ENCODE data around the gene FBXO30. TPM values are rescaled to one million over a fixed set of nuclear protein-coding genes. Genes with fewer than 3 reads are reported as not detected.

Gene FBXO30
- total RNA-seq (2012; rRNA removed): 9.4 and 11.2 TPM in 2 replicates

DNA sequence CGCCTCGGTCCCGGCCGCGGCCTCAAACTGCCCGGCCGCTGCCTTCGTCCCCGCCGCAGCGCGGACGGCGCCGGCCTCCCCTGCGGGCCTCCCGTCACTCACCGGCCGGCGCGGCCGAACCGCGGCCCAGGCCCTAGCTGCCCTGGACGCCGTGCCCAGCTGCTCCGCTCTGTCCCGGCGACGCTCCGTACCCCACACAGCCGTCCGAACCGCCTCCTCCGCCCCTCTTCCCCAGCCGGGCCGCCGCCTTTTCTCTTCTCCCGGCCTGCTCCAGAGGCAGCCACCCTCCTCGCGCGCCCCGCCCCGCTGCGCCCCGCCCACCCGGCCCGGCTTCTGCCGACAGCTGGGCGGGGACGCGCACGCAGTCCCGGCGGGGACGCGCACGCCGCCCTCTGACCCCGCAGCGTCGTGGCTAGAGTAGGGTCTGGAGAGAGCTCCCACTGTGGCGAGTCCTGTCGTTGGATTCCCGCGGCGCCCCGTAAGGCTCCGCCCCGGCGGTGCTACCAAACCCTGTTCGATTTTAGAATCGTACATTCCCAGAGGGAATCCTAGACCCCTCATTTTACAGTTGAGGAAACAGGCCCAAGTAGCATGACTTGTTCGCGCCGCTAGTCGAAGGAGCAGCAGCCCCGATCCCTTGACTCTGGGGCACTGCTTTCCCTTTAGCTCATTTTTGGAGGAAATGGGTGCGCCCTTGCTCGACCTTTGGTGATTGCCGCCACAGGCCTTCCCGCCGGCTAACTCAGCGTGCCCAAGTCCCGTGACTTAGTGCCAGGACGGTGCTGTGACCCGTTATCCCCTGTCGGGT is at the start of gene FBXO30:
Gene FBXO30, minus strand, starts transcription at position 295 of the 808 bp plus-strand sequence. CDS start 8,390 bp downstream, outside the sequence.
- no peaks in the 10 kb centered on the region for H3K27me3 ChIP-seq (ENCODE audit: control insufficient read depth, insufficient read depth, low read length)
- peak within 1 kb of the TSS; percentile 94 for H3K4me2 ChIP-seq (ENCODE audit: low read length)
- H3K36me3 ChIP-seq (ENCODE audit: insufficient read depth, low read length): no peaks in the 10 kb centered on the region
- peak within 1 kb of the TSS; percentile 81 for H3K4me3 ChIP-seq (ENCODE audit: low read length)
- peak within 1 kb of the TSS; percentile 92 for H3K9ac ChIP-seq (ENCODE audit: low read depth, low read length)
- H3K4me1 ChIP-seq (ENCODE audit: control insufficient read depth, insufficient read depth, low read length): peaks cover 35% of the 10 kb centered on the region
- no peaks in the 10 kb centered on the region for H3K9me3 ChIP-seq (replicated peaks; ENCODE audit: low read length)

GRCh38 chr6:145863988-145864616 is 49.5 kb upstream of the FBXO30 start:
- Histone ChIP-seq H3K4me2 (ENCODE audit: low read length) (no peak overlapping the region), H3K9me3 (replicated peaks; ENCODE audit: low read length) (no peaks in the 10 kb centered on the region), H3K4me3 (ENCODE audit: low read length) (no peak overlapping the region), H3K9ac (ENCODE audit: low read depth, low read length) (no peak overlapping the region), H3K36me3 (ENCODE audit: insufficient read depth, low read length) (no peaks in the 10 kb centered on the region), H3K4me1 (ENCODE audit: control insufficient read depth, insufficient read depth, low read length) (no peaks in the 10 kb centered on the region), H3K27me3 (ENCODE audit: control insufficient read depth, insufficient read depth, low read length) (no peaks in the 10 kb centered on the region)

DNA sequence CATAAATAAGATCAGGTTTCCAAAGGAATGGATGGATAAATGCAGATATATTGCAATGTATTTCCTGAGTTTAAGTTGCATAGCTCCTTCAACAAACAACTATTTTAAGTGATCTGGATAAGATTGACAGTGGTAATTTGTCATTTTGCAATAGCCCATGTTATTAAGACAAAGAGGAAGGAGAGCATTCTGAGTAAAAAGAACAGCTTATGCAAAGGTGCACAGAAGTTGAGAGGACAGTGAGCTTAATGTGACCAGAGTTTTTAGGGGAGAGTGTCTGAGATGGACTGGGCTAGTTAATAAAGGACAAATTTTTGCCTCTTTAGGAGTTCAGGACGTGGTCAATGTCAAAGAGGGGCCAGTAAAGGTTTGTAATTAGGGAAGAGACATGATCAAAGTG is 48.8 kb upstream of the FBXO30 start:
- H3K9me3 ChIP-seq (replicated peaks; ENCODE audit: low read length): no peaks in the 10 kb centered on the region
- no peaks in the 10 kb centered on the region for H3K27me3 ChIP-seq (ENCODE audit: control insufficient read depth, insufficient read depth, low read length)
- H3K4me2 ChIP-seq (ENCODE audit: low read length): no peak overlapping the region
- H3K9ac ChIP-seq (ENCODE audit: low read depth, low read length): no peak overlapping the region
- no peaks in the 10 kb centered on the region for H3K36me3 ChIP-seq (ENCODE audit: insufficient read depth, low read length)
- H3K4me1 ChIP-seq (ENCODE audit: control insufficient read depth, insufficient read depth, low read length): no peaks in the 10 kb centered on the region
- H3K4me3 ChIP-seq (ENCODE audit: low read length): no peak overlapping the region

DNA sequence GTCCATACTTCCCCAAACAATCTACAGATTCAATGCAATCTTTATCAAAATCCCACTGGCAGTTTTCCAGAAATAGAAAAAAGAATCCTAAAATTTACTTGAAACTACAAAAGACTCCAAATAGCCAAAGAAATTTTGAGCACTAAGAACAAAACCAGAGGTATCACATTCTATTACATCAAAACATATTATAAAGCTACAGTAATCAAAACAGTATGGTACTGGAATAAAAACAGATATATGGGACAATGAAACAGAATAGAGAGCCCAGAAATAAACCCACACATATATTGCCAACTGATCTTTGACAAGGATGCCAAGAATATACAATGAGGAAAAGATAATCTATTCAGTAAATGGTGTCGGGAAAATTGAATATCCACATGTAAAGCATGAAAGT is 46.0 kb upstream of the FBXO30 start:
- H3K4me3 ChIP-seq (ENCODE audit: low read length): no peak overlapping the region
- H3K36me3 ChIP-seq (ENCODE audit: insufficient read depth, low read length): no peaks in the 10 kb centered on the region
- no peaks in the 10 kb centered on the region for H3K27me3 ChIP-seq (ENCODE audit: control insufficient read depth, insufficient read depth, low read length)
- H3K4me2 ChIP-seq (ENCODE audit: low read length): no peak overlapping the region
- no peaks in the 10 kb centered on the region for H3K9me3 ChIP-seq (replicated peaks; ENCODE audit: low read length)
- H3K9ac ChIP-seq (ENCODE audit: low read depth, low read length): no peak overlapping the region
- H3K4me1 ChIP-seq (ENCODE audit: control insufficient read depth, insufficient read depth, low read length): no peaks in the 10 kb centered on the region

GRCh38 chr6:145850671-145851070 is 36.1 kb upstream of the FBXO30 start:
- Histone ChIP-seq H3K4me1 (ENCODE audit: control insufficient read depth, insufficient read depth, low read length) (peaks cover 10% of the 10 kb centered on the region), H3K9ac (ENCODE audit: low read depth, low read length) (no peak overlapping the region), H3K4me3 (ENCODE audit: low read length) (no peak overlapping the region), H3K9me3 (replicated peaks; ENCODE audit: low read length) (no peaks in the 10 kb centered on the region), H3K27me3 (ENCODE audit: control insufficient read depth, insufficient read depth, low read length) (no peaks in the 10 kb centered on the region), H3K36me3 (ENCODE audit: insufficient read depth, low read length) (no peaks in the 10 kb centered on the region), H3K4me2 (ENCODE audit: low read length) (no peak overlapping the region)

GRCh38 chr6:145848541-145848940 is 33.9 kb upstream of the FBXO30 start:
- Histone ChIP-seq H3K9ac (ENCODE audit: low read depth, low read length) (no peak overlapping the region), H3K4me1 (ENCODE audit: control insufficient read depth, insufficient read depth, low read length) (peaks cover 16% of the 10 kb centered on the region), H3K27me3 (ENCODE audit: control insufficient read depth, insufficient read depth, low read length) (no peaks in the 10 kb centered on the region), H3K36me3 (ENCODE audit: insufficient read depth, low read length) (no peaks in the 10 kb centered on the region), H3K4me2 (ENCODE audit: low read length) (no peak overlapping the region), H3K9me3 (replicated peaks; ENCODE audit: low read length) (no peaks in the 10 kb centered on the region), H3K4me3 (ENCODE audit: low read length) (no peak overlapping the region)

DNA sequence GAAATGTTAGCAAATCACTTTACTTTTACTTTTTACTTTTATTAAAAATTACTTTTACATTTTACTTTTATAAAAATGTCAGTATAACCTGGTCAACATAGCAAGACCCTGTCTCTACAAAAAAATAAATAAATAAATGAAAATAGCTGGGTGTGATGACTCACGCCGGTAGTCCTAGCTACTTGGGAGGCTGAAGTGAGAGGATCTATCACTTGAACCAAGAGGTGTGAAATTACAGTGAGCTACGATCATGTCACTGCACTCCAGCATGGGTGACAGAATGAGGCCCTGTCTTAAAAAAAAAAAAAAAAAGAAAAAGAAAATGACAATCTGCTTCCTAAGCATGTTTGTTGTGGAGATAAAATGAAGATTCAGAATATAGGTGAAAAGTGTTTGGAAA is 31.0 kb upstream of the FBXO30 start:
- H3K9ac ChIP-seq (ENCODE audit: low read depth, low read length): no peak overlapping the region
- no peaks in the 10 kb centered on the region for H3K36me3 ChIP-seq (ENCODE audit: insufficient read depth, low read length)
- no peaks in the 10 kb centered on the region for H3K27me3 ChIP-seq (ENCODE audit: control insufficient read depth, insufficient read depth, low read length)
- no peaks in the 10 kb centered on the region for H3K9me3 ChIP-seq (replicated peaks; ENCODE audit: low read length)
- H3K4me2 ChIP-seq (ENCODE audit: low read length): no peak overlapping the region
- H3K4me3 ChIP-seq (ENCODE audit: low read length): no peak overlapping the region
- peaks cover 13% of the 10 kb centered on the region for H3K4me1 ChIP-seq (ENCODE audit: control insufficient read depth, insufficient read depth, low read length)

- Histone ChIP-seq H3K4me2 (ENCODE audit: low read length) (no peak overlapping the region), H3K36me3 (ENCODE audit: insufficient read depth, low read length) (no peaks in the 10 kb centered on the region), H3K4me1 (ENCODE audit: control insufficient read depth, insufficient read depth, low read length) (peaks cover 7% of the 10 kb centered on the region), H3K27me3 (ENCODE audit: control insufficient read depth, insufficient read depth, low read length) (no peaks in the 10 kb centered on the region), H3K9ac (ENCODE audit: low read depth, low read length) (no peak overlapping the region), H3K4me3 (ENCODE audit: low read length) (no peak overlapping the region), H3K9me3 (replicated peaks; ENCODE audit: low read length) (no peaks in the 10 kb centered on the region)
These were observed 30.4 kb upstream of the FBXO30 start for GRCh38 chr6:145844933-145845540.

- no peaks in the 10 kb centered on the region for H3K36me3 ChIP-seq (ENCODE audit: insufficient read depth, low read length)
- H3K4me3 ChIP-seq (ENCODE audit: low read length): no peak overlapping the region
- H3K4me2 ChIP-seq (ENCODE audit: low read length): no peak overlapping the region
- H3K9me3 ChIP-seq (replicated peaks; ENCODE audit: low read length): no peaks in the 10 kb centered on the region
- no peaks in the 10 kb centered on the region for H3K27me3 ChIP-seq (ENCODE audit: control insufficient read depth, insufficient read depth, low read length)
- H3K4me1 ChIP-seq (ENCODE audit: control insufficient read depth, insufficient read depth, low read length): peaks cover 5% of the 10 kb centered on the region
- H3K9ac ChIP-seq (ENCODE audit: low read depth, low read length): no peak overlapping the region
These were observed 28.3 kb upstream of the FBXO30 start for GRCh38 chr6:145842693-145843546.

DNA sequence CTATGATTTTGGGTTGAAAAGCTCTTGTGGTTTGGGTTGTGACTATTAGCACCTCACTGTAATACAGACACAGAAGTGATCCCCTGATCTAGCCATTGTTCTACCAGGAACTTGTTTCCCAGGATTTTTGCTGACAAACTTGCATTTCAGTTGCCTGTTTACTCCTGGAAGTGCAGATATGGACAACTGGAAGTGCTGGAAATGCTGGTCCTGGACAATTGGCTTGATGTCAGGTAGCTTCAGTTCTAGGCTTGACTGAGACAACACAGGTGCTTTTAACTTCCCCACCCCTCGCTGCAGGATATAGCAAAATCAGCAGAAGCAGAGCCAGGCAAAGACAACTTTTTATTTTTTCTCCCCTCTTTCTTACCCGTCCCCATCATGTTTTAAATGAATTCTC is 27.1 kb upstream of the FBXO30 start:
- no peak overlapping the region for H3K4me2 ChIP-seq (ENCODE audit: low read length)
- no peak overlapping the region for H3K9ac ChIP-seq (ENCODE audit: low read depth, low read length)
- no peaks in the 10 kb centered on the region for H3K36me3 ChIP-seq (ENCODE audit: insufficient read depth, low read length)

DNA sequence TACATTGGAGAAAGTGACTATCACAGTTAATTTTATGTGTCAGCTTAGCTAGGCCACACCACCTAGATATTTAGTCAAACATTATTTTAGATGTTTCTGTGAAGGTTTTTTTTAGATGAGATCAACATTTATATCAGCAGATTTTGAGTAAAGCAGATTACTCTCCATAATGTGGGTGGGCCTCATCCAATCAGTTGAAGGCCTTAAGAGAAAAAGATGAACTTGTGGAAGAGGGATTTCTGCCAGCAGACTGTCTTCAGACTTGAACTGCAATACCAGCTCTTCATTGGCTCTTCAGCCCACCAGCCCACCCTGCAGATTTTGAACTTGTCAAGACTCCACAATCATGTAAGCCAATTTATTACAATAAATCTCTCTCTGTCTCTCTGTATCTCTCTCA is 25.1 kb upstream of the FBXO30 start:
- Histone ChIP-seq H3K4me3 (ENCODE audit: low read length) (no peak overlapping the region), H3K36me3 (ENCODE audit: insufficient read depth, low read length) (no peaks in the 10 kb centered on the region), H3K4me2 (ENCODE audit: low read length) (no peak overlapping the region), H3K9me3 (replicated peaks; ENCODE audit: low read length) (no peaks in the 10 kb centered on the region), H3K4me1 (ENCODE audit: control insufficient read depth, insufficient read depth, low read length) (peaks cover 13% of the 10 kb centered on the region), H3K27me3 (ENCODE audit: control insufficient read depth, insufficient read depth, low read length) (no peaks in the 10 kb centered on the region), H3K9ac (ENCODE audit: low read depth, low read length) (no peak overlapping the region)

More for the DNA sequence above, 27.1 kb upstream of the FBXO30 start:
- H3K27me3 ChIP-seq (ENCODE audit: control insufficient read depth, insufficient read depth, low read length): no peaks in the 10 kb centered on the region
- no peaks in the 10 kb centered on the region for H3K9me3 ChIP-seq (replicated peaks; ENCODE audit: low read length)
- peaks cover 7% of the 10 kb centered on the region for H3K4me1 ChIP-seq (ENCODE audit: control insufficient read depth, insufficient read depth, low read length)
- no peak overlapping the region for H3K4me3 ChIP-seq (ENCODE audit: low read length)
